Memory B cell (primary cell): ENCODE measurements around the gene ZC3H12D.
"Not testable (repeated sequence)": the region's sequence is repeated elsewhere in the genome, so short reads cannot be mapped to it uniquely, and the experiment has no call there.

Source experiments
- ATAC-seq: fragments of 150-1000 bp; cut with Tn5 transposase; 2 replicates; pipeline ENCODE4 v1.10.0; 2021; ENCODE audit warnings: low read depth, mild to moderate bottlenecking, moderate library complexity
- DNase-seq, 2 donors: peaks; one replicate each; pipeline ENCODE4 v3.0.0; 2022; ENCODE audit warnings: low spot score in 2 of 2
- H3K27ac Mint-ChIP-seq: one replicate; pipeline ENCODE4 v1.8.0; 2022; ENCODE audit warnings: mild to moderate bottlenecking, moderate library complexity, mixed read lengths
- H3K27me3 Mint-ChIP-seq: one replicate; pipeline ENCODE4 v1.8.0; 2022; ENCODE audit warnings: mixed read lengths
- H3K36me3 Mint-ChIP-seq: one replicate; pipeline ENCODE4 v1.8.0; 2022; ENCODE audit warnings: mild to moderate bottlenecking, mixed read lengths
- H3K4me1 Mint-ChIP-seq: one replicate; pipeline ENCODE4 v1.8.0; 2022; ENCODE audit warnings: mixed read lengths
- H3K4me3 Mint-ChIP-seq: one replicate; pipeline ENCODE4 v1.8.0; 2022; ENCODE audit warnings: mild to moderate bottlenecking, moderate library complexity, mixed read lengths
- H3K9me3 Mint-ChIP-seq: one replicate; pipeline ENCODE4 v1.8.0; 2022; ENCODE audit warnings: mixed read lengths

Gene ZC3H12D

DNA sequence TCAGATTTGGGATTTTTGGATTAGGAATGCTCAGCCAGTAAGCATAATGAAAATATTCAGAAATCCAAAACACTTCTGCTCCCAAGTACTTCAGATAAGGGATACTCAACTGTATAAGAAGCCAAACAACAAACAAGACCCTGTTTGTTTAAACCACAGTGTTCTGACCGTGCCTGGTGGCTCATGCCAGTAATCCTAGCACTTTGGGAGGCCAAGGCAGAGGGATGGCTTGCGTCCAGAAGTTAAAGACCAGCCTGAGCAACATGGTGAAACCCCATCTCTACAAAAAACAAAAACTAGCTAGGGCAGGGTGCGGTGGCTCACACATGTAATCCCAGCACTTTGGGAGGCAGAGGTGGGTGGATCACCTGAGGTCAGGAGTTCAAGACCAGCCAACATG, 24.6 kb downstream of the ZC3H12D start:
- Mint-ChIP-seq H3K4me1 (peaks cover 27% of the 10 kb centered on the region), H3K36me3 (peaks cover 43% of the 10 kb centered on the region)
- ATAC-seq, H3K9me3 Mint-ChIP-seq, H3K4me3 Mint-ChIP-seq, DNase-seq, H3K27ac Mint-ChIP-seq, H3K27me3 Mint-ChIP-seq: not testable (repeated sequence)

DNA sequence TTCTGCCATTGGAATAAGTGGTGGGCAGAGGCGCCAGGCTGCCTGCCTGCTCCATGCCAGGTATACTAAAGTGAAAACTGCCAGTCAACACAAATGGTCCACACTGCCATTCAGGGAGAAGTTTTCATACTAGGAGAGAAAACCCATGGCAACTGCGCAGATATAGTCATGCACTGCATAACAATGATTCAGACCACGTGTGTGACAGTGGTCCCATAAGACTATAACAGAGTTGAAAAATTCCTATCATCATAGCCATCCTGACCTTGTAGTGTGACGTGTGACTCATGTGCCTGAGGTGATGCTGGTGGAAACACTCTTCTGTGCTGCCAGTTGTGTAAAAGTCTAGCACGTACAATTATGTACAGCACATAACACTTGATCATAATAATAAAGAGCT, 25.1 kb downstream of the ZC3H12D start:
- H3K27me3 Mint-ChIP-seq, result no peaks in the 10 kb centered on the region
- H3K36me3 Mint-ChIP-seq, result peaks cover 45% of the 10 kb centered on the region
- H3K9me3 Mint-ChIP-seq, result no peaks in the 10 kb centered on the region
- H3K4me3 Mint-ChIP-seq, result no peak overlapping the region
- H3K27ac Mint-ChIP-seq, result no peak overlapping the region
- DNase-seq, result no peak
- ATAC-seq, result no peak
- H3K4me1 Mint-ChIP-seq, result peaks cover 28% of the 10 kb centered on the region

DNA sequence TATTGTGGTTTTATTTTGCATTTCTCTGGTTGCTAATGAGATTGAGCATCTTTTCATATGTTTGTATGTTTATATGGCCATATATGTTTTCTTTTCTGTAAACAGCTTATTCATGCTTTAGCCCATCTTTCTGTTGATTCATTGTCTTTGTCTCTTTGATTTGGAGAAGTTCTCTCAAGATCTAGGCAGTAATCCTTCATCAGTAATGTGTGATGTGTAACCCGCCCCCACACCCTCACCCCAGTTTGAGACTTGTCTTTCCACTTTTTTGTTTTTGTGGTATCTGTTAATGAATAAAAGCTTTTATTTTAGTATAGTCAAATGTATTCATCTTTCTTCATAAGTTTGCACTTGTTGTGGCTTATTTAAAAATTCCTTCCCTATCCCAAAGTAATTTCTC, 26.0 kb downstream of the ZC3H12D start:
- no peaks in the 10 kb centered on the region for H3K9me3 Mint-ChIP-seq
- H3K4me1 Mint-ChIP-seq, result peaks cover 19% of the 10 kb centered on the region
- no peak for ATAC-seq
- H3K27ac Mint-ChIP-seq, result no peak overlapping the region
- DNase-seq, result no peak
- H3K27me3 Mint-ChIP-seq, result no peaks in the 10 kb centered on the region
- peaks cover 41% of the 10 kb centered on the region for H3K36me3 Mint-ChIP-seq
- no peak overlapping the region for H3K4me3 Mint-ChIP-seq

DNA sequence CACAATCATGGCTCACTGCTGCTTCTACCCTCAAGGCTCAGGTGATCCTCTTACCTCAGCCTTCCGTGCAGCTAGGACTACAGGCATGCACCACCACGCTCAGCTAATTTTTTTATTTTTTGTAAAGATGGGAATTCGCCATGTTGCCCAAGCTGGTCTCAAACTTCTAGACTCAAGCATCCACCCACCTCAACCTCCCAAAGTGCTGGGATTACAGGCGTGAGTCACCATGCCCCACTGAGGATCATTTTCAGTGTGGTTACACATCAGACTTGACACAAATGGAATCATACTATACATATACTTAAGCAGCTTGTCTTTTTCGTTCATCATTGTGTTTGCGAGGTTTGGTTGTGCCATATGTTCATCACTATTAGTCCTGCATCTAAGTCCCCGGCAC, 26.6 kb downstream of the ZC3H12D start:
- H3K4me3 Mint-ChIP-seq, result no peak overlapping the region
- ATAC-seq, result no peak
- H3K27me3 Mint-ChIP-seq, result no peaks in the 10 kb centered on the region
- H3K4me1 Mint-ChIP-seq, result peaks cover 15% of the 10 kb centered on the region
- H3K9me3 Mint-ChIP-seq, result no peaks in the 10 kb centered on the region
- H3K27ac Mint-ChIP-seq, result no peak overlapping the region
- DNase-seq, result no peak
- H3K36me3 Mint-ChIP-seq, result peaks cover 37% of the 10 kb centered on the region

DNA sequence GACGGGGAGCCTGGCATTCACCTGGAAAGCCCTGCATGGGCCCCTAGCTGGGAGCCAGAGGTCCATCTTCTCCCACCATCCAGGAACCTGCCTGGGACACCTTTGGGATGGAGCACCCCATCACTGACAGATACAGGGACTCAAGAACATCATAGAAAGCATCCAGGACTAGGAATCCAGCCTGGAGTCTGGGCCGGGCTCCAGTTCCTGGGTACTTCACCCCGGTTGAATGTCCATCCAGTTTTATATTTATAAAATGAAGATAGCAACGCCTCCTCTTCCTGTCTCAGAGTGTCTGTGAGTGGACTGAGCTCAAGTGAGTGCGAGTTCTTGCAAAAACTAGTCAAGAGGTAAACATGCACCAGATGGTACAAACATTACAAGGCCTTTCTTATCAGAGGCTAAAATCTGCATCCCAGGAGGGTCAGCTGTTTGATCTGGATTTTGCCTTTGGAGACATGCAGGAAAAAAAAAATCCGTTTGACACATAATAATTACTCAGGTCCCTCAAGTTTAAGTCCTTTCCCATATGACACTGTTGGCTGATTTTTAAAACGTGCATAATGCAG, 27.4 kb downstream of the ZC3H12D start:
- no peaks in the 10 kb centered on the region for H3K9me3 Mint-ChIP-seq
- no peaks in the 10 kb centered on the region for H3K27me3 Mint-ChIP-seq
- H3K27ac Mint-ChIP-seq, result peak overlapping the region; percentile 24
- no peak overlapping the region for H3K4me3 Mint-ChIP-seq
- H3K4me1 Mint-ChIP-seq, result peaks cover 9% of the 10 kb centered on the region
- peaks cover 30% of the 10 kb centered on the region for H3K36me3 Mint-ChIP-seq
- ATAC-seq (no peak), DNase-seq (no peak)

DNA sequence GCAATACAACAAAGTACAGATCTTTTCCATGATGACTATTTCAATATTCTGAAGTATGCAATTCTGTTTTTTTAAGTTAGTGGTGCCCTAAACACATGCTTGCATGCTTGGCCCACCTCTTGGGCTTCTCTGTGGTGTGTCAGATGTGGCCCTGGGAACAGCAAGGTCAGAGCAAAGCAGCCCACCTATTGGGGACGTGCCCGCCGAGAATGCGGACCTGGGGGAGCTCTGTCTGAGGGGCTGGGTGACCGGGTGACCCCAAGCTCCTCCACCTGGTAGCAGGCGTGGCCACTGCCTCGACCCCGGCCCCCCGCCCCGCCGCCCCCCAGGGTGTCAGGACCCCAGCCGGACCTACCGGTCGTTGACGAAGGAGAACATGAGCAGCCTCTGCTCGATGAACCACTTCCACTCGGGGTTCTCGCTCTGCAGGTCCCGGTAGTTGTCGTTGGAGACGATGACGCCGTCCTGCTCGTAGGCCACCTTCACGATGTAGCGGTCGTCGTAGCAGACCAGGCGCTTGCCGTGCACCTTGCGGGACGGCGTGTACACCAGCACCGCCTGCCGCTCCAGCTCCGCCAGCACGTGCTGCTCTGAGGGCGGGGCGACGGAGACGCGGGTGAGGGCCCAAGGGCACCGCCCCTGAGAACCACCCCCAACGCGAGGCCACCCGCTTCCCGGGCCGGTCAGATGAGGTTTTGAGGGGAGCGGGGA, 28.3 kb downstream of the ZC3H12D start:
- no peak overlapping the region for H3K27ac Mint-ChIP-seq
- no peak for ATAC-seq
- H3K9me3 Mint-ChIP-seq, result no peaks in the 10 kb centered on the region
- no peak for DNase-seq
- H3K36me3 Mint-ChIP-seq, result peaks cover 28% of the 10 kb centered on the region
- no peaks in the 10 kb centered on the region for H3K27me3 Mint-ChIP-seq
- peaks cover 7% of the 10 kb centered on the region for H3K4me1 Mint-ChIP-seq
- H3K4me3 Mint-ChIP-seq, result no peak overlapping the region

DNA sequence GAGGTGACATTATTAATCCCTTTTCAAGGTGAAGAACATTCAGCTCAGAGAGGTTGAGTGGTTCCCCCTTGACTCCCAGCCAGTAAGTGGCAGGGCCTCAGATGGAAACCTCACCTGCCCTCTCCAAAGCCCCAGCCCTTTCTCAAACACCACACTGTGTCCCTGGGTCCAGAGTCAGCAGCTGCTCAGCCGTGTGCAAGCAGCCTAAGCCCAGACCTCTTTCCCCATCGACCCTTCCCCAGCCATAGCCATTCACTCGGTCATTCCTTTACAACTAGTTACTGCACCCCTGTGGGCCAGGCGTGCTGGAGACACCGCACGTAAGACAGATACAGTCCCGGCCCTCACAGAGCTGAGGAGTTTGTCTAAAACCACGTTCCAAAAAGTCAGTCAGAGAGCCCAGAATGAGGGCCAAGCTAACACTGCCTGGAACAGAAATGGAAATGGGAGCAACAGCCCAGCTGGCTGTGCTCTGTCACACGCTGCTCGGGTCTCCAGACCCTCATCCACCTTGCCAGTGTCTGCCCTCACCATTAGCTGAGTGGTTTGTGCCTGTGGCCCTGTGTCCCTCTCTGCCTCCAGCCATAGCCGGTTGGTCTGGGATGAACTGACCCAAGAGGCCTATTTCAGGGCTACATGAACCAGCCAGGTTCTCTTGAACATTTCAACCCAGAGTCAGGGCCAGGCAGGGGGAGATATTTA, 29.6 kb downstream of the ZC3H12D start:
- peaks cover 26% of the 10 kb centered on the region for H3K36me3 Mint-ChIP-seq
- ATAC-seq (no peak), DNase-seq (no peak)
- peaks cover 7% of the 10 kb centered on the region for H3K4me1 Mint-ChIP-seq
- no peaks in the 10 kb centered on the region for H3K27me3 Mint-ChIP-seq
- H3K27ac Mint-ChIP-seq, result peak overlapping the region; percentile 50
- H3K4me3 Mint-ChIP-seq, result no peak overlapping the region
- H3K9me3 Mint-ChIP-seq, result no peaks in the 10 kb centered on the region

DNA sequence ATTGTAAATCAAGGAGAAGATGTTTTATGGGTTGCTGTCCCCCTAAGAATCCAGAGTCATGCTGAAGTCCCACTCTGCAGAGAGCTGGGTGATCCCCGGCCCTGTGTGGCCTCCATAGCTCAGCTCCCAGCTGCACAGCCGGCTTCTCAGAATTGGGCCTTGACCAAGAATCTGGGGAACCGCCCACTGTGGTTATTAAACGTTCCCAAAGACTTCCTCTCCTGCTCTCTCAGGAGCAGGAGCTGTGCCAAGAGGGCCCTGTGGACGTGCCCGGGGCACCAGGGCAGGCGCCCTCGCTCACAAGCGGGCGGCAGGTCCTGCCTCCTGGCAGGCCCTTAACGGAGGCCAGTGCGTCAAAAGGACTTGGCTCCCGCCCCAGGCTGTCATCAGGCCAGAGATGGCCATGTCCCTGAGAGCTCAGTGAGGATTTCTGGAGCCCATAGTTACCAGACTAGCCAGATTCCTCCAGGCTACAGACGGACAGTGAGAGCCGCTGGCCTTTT, 30.4 kb downstream of the ZC3H12D start:
- Mint-ChIP-seq H3K4me3 (no peak overlapping the region), H3K4me1 (peaks cover 6% of the 10 kb centered on the region), H3K27me3 (no peaks in the 10 kb centered on the region), H3K36me3 (peaks cover 27% of the 10 kb centered on the region), H3K27ac (no peak overlapping the region), H3K9me3 (no peaks in the 10 kb centered on the region)
- DNase-seq (no peak), ATAC-seq (no peak)

DNA sequence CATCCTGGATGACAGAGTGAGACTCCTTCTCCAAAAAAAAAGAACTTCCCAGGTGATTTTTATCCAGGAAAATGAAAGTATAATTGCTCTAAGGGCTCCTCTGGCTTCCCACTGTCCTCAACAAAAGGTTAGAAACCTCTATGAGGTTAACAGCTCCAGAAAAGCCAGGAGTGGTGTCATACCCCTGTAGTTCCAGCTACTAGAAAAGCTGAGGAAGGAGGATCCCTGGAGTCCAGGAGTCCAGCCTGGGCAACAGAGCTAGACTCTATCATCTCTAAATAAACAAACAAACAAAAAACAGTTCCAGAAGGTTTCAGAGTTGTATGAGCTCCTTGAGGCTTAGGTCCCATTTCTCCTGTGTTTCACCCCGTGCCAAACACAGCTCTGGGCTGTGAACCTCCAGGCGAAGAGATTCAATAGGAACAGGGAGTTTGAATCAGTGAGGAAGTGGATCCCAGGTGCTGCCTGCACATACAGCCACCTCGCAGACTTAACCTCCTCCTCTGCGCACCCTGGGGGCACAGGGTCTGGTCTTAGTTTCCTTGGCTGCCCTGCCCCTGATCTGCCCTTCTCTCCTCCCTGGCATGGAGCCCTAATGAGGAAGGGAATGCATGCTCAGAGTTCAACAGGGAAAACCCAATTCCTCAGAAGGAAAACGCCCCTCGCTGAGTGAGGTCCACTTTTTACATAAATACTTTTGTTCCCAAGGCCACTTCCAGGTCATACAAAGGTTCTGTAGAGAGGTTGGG, 31.0 kb downstream of the ZC3H12D start:
- Mint-ChIP-seq H3K27ac (no peak overlapping the region), H3K4me3 (no peak overlapping the region), H3K36me3 (peaks cover 22% of the 10 kb centered on the region), H3K4me1 (peaks cover 2% of the 10 kb centered on the region), H3K27me3 (no peaks in the 10 kb centered on the region), H3K9me3 (no peaks in the 10 kb centered on the region)
- no peak for ATAC-seq
- no peak for DNase-seq

DNA sequence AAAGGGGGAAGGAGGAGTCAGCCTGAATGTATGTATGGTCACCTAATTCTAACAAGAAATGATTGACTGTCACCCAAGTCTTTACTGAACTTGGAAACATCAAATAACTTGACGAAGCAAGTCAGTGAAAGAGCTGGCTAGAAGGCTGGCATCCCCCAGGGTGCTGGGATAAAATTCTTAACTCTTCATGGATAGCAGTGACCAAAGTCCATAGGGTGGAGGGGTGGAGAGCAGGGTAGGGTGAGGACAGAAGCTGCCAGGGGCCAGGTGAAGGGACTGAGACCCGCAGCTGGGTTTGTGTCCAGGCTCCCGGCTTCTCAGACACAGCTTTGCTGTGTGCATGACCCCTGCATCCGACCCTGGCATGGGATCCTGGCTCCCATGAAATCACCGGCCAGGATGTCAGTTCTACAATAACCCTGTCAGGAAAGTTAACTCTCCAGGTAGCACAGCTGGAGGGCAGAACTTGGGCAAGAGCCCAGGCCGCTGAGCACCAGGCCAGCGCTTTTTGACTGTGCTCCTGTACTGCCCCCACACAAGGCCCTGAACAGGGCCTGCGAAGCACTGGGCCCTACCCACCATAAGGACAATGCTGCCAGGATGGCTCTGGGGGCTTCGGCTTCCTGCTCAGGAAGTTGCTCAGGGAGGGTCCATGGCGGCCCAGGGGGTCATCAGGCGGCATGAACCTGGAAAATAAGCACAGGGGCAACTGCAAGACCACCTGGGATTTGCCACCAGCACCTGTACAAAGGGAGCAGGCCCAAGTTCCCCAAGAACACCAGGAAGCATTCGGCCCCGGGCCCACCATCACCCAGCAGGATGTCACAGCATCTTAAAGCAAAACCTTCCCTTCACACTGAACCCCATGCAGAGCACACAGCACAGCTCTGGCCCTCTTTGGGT, 32.5 kb downstream of the ZC3H12D start:
- ATAC-seq, result no peak

DNA sequence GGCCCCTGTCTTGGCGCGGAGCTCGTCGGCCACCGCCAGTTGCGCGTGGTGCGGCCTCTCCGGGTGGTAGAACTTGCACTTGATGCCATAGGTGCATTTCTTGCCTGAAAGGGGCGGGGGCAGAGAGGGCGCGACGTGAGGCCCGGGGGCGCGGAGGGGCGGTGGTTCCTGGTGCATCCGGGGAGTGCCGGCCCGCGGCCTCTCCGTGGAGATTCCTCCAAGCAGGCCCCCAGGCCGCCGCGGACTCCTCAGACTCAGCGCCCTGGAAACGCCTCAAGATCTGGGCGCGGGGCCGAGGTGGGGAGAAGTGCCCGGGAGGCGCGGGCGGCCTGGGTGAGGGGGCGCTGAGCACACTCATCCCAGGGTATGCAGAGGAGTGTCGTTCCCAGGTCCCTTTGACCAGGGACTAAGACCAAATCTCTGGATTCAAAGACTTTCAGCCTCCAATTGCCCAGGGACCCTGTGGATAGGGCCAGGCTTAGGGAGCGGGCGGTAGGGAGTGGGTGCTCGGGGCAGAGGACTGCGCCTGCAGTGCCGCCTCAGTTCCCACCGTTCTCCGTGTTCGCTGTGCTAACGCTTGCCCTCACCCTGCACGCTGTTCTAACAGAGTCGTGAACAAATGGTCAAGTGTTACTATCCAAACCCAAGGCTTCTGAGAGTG, 33.3 kb downstream of the ZC3H12D start:
- Mint-ChIP-seq H3K27ac (no peak overlapping the region), H3K36me3 (peaks cover 9% of the 10 kb centered on the region), H3K4me3 (no peak overlapping the region), H3K9me3 (no peaks in the 10 kb centered on the region), H3K4me1 (peaks cover 2% of the 10 kb centered on the region), H3K27me3 (no peaks in the 10 kb centered on the region)
- DNase-seq (no peak), ATAC-seq (no peak)

More for the DNA sequence above, 32.5 kb downstream of the ZC3H12D start:
- Mint-ChIP-seq H3K36me3 (peaks cover 11% of the 10 kb centered on the region), H3K27me3 (no peaks in the 10 kb centered on the region), H3K4me3 (no peak overlapping the region), H3K9me3 (no peaks in the 10 kb centered on the region), H3K4me1 (peaks cover 2% of the 10 kb centered on the region), H3K27ac (no peak overlapping the region)
- DNase-seq, result no peak

DNA sequence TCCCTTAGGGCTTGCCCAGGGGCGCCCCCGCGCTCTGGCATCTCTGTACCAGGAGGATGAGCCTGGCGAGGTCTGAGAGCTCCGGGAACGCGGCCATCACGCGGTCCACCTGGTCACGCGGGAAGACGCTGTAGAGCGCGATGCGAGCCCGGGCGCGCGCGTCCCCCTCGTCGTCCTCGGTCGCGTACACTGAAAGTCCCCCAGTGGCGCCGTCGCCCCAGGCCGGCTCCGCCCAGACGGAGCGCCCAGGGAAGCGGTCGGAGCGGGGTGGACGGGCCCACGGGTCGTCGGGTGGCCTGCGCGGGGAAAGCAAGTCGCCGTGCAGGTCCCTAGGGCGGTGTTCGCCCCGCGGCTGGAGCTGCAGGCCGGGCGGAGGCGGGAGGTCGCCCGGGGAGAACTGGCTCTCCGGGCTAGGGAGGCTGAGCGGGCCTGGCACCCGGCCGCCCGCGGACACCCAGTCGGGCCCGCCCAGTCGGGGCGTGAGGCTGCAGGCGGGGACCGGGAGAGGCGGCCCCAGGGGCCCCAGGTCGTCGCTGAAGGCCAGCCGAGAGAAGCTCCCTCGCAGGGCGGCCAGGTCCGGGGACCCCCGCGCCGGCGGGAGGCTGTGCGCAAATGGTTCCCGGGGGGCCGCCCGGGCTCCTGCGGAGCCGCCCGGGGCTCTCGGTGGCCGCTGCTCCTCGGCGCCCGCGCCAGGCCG, 34.0 kb downstream of the ZC3H12D start:
- no peak overlapping the region for H3K27ac Mint-ChIP-seq
- no peaks in the 10 kb centered on the region for H3K27me3 Mint-ChIP-seq
- H3K4me3 Mint-ChIP-seq, result no peak overlapping the region
- ATAC-seq (no peak), DNase-seq (no peak)
- H3K4me1 Mint-ChIP-seq, result peaks cover 2% of the 10 kb centered on the region
- H3K36me3 Mint-ChIP-seq, result peaks cover 9% of the 10 kb centered on the region
- H3K9me3 Mint-ChIP-seq, result no peaks in the 10 kb centered on the region
